Activated CD8-positive, alpha-beta memory T cell treated with anti-CD3 and anti-CD28 coated beads for 36 hours (primary cell): ENCODE measurements around the gene BCAN. TPM values are rescaled to one million over a fixed set of nuclear protein-coding genes. Genes with fewer than 3 reads are reported as not detected.

Source experiments
- CTCF ChIA-PET: fragments of 350-600 bp; sonication (Branson Sonifier 250); formaldehyde crosslinking; loops from one replicate; lab custom pipeline; 2021; ENCODE audit warnings: antibody characterized with exemption; lab: Charles Lee
- POLR2A ChIA-PET: fragments of 350-600 bp; sonication (Branson Sonifier 250); formaldehyde crosslinking; loops from one replicate; lab custom pipeline; 2021; ENCODE audit warnings: antibody characterized with exemption; lab: Charles Lee
- total RNA-seq, 2 experiments: library from RNA; stranded (reverse); gene quantifications; one replicate each; pipeline ENCODE4 v1.2.3, GENCODE V29; 2021

The BCAN gene
- total RNA-seq, 2 experiments from 2014 or later, result not detected

GRCh38 chr1:156652131-156652991, 10.4 kb downstream of the BCAN start:
- ChIA-PET POLR2A (no interaction called here), CTCF (interaction anchor here (0.5 to 1.5 kb wide), 6 partner anchors 25 to 74 kb away, joined by 3 to 6 read pairs (median 3); no protein-coding TSS in a partner anchor)

- CTCF ChIA-PET, result interaction anchor here (0.8 to 1.5 kb wide), 4 partner anchors 29 to 73 kb away, joined by 3 to 6 read pairs (median 3); no protein-coding TSS in a partner anchor
- POLR2A ChIA-PET, result no interaction called here
These were observed 11.1 kb downstream of the BCAN start for GRCh38 chr1:156652992-156653355.

- ChIA-PET CTCF (interaction anchor here (2.2 to 8.6 kb wide), 2 partner anchors 29 to 72 kb away, joined by 5 to 119 read pairs; no protein-coding TSS in a partner anchor), POLR2A (no interaction called here)
These were observed 12.8 kb downstream of the BCAN start for GRCh38 chr1:156654700-156655099.

GRCh38 chr1:156655151-156655903, 13.4 kb downstream of the BCAN start:
- POLR2A ChIA-PET, result no interaction called here

GRCh38 chr1:156655904-156656516, 14.1 kb downstream of the BCAN start:
- ChIA-PET POLR2A (no interaction called here), CTCF (interaction anchor here (0.7 to 8.6 kb wide), 8 partner anchors 9 to 70 kb away, joined by 3 to 119 read pairs (median 4); partner anchors contain the start of gene CRABP2)

More at GRCh38 chr1:156655151-156655903, 13.4 kb downstream of the BCAN start:
- CTCF ChIA-PET, result interaction anchor here (2.2 to 8.6 kb wide), 2 partner anchors 29 to 71 kb away, joined by 5 to 119 read pairs; no protein-coding TSS in a partner anchor

- CTCF ChIA-PET, result interaction anchor here (0.7 to 8.6 kb wide), 16 partner anchors 8 to 156 kb away, joined by 3 to 119 read pairs (median 4); partner anchors contain the start of genes CRABP2, HAPLN2, MEF2D and NES
- POLR2A ChIA-PET, result no interaction called here
These were observed 15.2 kb downstream of the BCAN start for GRCh38 chr1:156656806-156657740.

GRCh38 chr1:156657741-156658319, 15.9 kb downstream of the BCAN start:
- ChIA-PET POLR2A (no interaction called here), CTCF (interaction anchor here (0.6 to 8.6 kb wide), 13 partner anchors 9 to 157 kb away, joined by 3 to 119 read pairs (median 5); partner anchors contain the start of genes CRABP2, HAPLN2, MEF2D and NES)

DNA sequence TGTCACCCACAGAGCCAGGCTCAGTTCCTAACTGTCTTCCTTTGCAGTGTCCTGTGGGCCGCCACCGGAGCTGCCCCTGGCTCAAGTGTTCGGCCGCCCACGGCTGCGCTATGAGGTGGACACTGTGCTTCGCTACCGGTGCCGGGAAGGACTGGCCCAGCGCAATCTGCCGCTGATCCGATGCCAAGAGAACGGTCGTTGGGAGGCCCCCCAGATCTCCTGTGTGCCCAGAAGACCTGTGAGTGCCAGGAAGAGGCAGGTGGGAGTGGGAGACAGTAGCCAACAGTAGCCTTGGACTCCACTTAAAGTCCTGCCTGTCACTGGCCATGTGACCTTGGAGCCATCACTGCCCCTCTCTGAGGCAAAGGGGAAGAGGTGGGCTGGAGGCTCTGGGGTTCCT, 16.6 kb downstream of the BCAN start:
- POLR2A ChIA-PET, result no interaction called here
- CTCF ChIA-PET, result interaction anchor here (0.6 to 8.6 kb wide), 11 partner anchors 9 to 53 kb away, joined by 3 to 119 read pairs (median 5); partner anchors contain the start of genes CRABP2, HAPLN2 and NES

GRCh38 chr1:156658945-156659574, 17.1 kb downstream of the BCAN start:
- ChIA-PET CTCF (interaction anchor here (0.7 to 8.6 kb wide), 25 partner anchors 8 to 154 kb away, joined by 3 to 119 read pairs (median 4); partner anchors contain the start of genes CRABP2, ISG20L2, METTL25B and NES), POLR2A (no interaction called here)

DNA sequence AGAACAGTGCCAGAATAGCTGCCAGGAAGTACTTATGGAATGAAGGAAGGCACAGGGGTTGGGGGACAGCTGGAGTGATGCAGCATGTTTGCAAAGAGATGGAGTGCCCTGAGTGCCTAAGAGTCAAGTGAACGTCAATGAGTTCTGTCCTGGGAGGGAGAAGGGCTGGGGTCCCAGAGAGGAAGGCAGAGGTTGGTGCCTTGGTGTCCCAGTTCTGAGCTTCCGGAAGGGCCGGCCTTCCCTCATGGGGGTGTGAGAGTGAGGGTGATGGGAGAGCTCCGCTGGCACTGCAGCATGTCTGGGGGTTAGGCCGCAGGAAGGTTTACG, 17.7 kb downstream of the BCAN start:
- POLR2A ChIA-PET, result no interaction called here
- CTCF ChIA-PET, result interaction anchor here (0.7 to 8.6 kb wide), 25 partner anchors 8 to 155 kb away, joined by 3 to 119 read pairs (median 3); partner anchors contain the start of genes CRABP2, ISG20L2, METTL25B and NES

- ChIA-PET POLR2A (interaction anchor here (1.3 kb wide), 1 partner anchor 68 kb away, joined by 4 read pairs; the partner anchor contains the start of genes ISG20L2 and METTL25B), CTCF (interaction anchor here (0.6 to 8.6 kb wide), 34 partner anchors 7 to 275 kb away, joined by 3 to 119 read pairs (median 4); partner anchors contain the start of genes CRABP2, ISG20L2, METTL25B and NAXE)
These were observed 18.3 kb downstream of the BCAN start for GRCh38 chr1:156659988-156660751.

- CTCF ChIA-PET, result interaction anchor here (0.6 to 8.6 kb wide), 17 partner anchors 12 to 275 kb away, joined by 3 to 119 read pairs (median 5); partner anchors contain the start of genes CRABP2, NAXE and NES
- POLR2A ChIA-PET, result interaction anchor here (0.6 to 1.3 kb wide), 3 partner anchors 36 to 67 kb away, joined by 3 to 4 read pairs (median 3); partner anchors contain the start of genes ISG20L2 and METTL25B
These were observed 18.8 kb downstream of the BCAN start for GRCh38 chr1:156660752-156661112.

DNA sequence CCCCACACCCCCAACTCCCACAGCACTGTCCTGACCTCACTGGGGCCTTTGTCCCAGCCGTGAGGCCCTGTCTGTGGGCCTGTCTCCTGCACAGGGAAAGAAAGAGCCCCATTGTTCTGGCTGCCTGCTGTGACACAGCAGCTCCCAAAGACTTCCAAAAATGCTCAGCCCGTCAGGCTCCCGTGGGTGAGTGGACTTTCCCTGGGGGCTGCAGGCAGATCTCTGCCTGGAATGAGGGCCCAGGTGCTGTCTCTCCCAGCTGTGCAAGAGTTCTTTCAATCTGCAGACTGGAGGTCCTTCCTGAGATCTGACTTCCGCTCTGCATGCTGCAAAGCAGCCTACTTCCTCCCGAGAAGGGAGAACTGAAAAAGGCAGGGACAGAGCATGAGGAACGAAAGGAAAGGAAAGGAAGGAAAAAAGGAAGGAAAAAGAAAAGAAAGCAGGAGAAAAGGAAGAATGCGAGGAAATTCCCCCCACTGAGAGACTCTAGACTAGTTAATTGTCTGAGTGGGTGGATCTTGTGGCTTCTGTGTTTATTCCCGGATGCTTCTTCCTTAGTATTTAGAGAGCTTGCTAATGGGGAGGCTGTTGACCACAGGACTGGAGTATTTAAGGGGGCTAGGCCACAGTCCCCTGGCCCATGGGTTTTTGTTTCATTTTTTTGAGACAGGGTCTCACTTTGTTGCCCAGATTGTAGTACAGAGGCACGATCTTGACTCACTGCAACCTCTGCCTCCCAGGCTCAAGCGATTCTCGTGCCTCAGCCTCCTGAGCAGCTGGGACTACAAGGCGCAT, 20.3 kb downstream of the BCAN start:
- POLR2A ChIA-PET, result interaction anchor here (0.5 kb wide), 1 partner anchor 21 kb away, joined by 7 read pairs; no protein-coding TSS in a partner anchor
- CTCF ChIA-PET, result interaction anchor here (0.7 to 8.6 kb wide), 8 partner anchors 17 to 67 kb away, joined by 3 to 119 read pairs (median 12); partner anchors contain the start of genes CRABP2 and NES

GRCh38 chr1:156662800-156663055, 20.8 kb downstream of the BCAN start:
- CTCF ChIA-PET, result interaction anchor here (2.5 to 8.6 kb wide), 2 partner anchors 27 to 37 kb away, joined by 8 to 119 read pairs; no protein-coding TSS in a partner anchor
- POLR2A ChIA-PET, result no interaction called here

DNA sequence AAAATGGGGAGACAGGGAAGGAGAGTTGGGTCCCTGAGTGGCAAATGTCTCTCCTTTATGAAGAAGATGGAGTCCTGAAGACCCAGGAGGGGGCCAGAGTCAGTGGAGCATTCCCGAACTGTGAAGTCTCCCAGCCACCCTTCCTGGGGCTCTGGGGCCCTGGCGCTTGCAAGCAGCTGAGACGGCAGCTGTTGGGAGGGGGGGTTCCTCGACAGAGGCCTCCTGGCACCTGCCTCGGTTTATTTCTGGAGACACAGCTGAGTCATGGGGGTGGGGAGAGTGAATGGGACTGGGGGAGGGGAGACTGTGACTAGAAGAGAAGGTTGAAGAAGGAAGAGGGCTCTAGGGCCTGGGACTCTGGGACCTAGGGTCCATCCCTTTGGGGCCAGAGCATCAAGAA, 21.3 kb downstream of the BCAN start:
- ChIA-PET POLR2A (no interaction called here), CTCF (no interaction called here)
